ENCODE data around the gene CHAMP1.

DNA sequence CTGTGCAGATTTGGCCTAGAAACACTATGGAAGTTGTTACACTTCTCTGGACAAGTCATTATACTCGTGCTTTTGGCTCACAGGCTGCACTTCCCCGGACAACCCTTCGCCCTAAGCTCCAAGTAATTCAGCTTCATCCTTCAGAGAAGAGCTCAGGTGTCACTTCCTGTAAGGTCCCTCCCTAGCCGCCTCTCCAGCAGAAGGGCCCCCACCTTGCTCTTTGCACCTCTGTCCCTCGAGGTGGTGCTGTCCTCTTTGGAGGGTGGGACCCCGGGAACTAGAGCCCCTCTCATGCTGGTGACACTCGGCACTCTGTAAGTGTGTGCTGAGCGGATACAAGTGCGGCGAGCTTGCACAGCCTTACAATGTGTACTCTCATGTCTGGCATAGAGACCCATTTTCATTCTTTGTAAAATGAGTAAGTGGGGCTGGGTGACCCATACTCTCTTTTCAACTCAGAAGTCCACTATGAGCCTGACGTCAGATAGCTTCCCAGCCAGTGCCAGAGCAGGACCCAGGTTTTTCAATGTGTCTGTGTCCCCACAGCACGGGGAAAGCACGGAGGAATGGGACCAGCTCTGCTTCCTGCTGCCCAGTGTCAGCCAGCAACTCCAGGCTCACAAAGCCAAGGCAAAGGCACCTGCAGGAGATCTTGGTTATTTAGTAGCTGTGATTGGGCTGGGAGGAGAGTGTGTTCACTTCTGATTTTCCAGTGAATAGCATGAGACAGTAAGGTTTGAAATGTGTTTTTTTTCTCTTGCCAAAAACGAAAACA, 26.9 kb downstream of the CHAMP1 start:
- TF ChIP-seq, protein P1, sequence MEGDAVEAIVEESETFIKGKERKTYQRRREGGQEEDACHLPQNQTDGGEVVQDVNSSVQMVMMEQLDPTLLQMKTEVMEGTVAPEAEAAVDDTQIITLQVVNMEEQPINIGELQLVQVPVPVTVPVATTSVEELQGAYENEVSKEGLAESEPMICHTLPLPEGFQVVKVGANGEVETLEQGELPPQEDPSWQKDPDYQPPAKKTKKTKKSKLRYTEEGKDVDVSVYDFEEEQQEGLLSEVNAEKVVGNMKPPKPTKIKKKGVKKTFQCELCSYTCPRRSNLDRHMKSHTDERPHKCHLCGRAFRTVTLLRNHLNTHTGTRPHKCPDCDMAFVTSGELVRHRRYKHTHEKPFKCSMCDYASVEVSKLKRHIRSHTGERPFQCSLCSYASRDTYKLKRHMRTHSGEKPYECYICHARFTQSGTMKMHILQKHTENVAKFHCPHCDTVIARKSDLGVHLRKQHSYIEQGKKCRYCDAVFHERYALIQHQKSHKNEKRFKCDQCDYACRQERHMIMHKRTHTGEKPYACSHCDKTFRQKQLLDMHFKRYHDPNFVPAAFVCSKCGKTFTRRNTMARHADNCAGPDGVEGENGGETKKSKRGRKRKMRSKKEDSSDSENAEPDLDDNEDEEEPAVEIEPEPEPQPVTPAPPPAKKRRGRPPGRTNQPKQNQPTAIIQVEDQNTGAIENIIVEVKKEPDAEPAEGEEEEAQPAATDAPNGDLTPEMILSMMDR (conservative IDR thresholded peaks at IDR 0.05; ENCODE audit: low read depth, low read length), result no peak
- TF ChIP-seq CHD1 (IDR thresholded peaks at IDR 0.05; ENCODE audit: low read depth, low read length) (no peak), POLR2A (IDR thresholded peaks at IDR 0.05; ENCODE audit: low read depth, low read length) (no peak), CEBPB (IDR thresholded peaks at IDR 0.05; ENCODE audit: low read depth, low read length) (no peak), SMC3 (IDR thresholded peaks at IDR 0.05; ENCODE audit: low read depth, low read length) (no peak), RAD21 (IDR thresholded peaks at IDR 0.05; ENCODE audit: low read length) (no peak)

All from IMR-90 (cell line).